HL-60/S4 (cell line): Measurements from ENCODE around the gene GLIPR1L1.

Source experiments
- in situ Hi-C: fragments of 300-500 bp; cut with MboI; formaldehyde crosslinking; loops from 2 replicates; pipeline ENCODE4 v1.14.3; 2022; ENCODE audit warnings: low sequenced_read_pairs

Gene GLIPR1L1

GRCh38 chr12:75346215-75346614, 11.7 kb downstream of the GLIPR1L1 start:
- in situ Hi-C loops: loop anchor here (25.0 kb wide), 1 partner anchor 691 kb away; the partner anchor contains the start of gene PHLDA1

- in situ Hi-C loops: loop anchor here (25.0 kb wide), 1 partner anchor 687 kb away; the partner anchor contains the start of gene PHLDA1
These were observed 15.5 kb downstream of the GLIPR1L1 start for GRCh38 chr12:75349946-75350345.

DNA sequence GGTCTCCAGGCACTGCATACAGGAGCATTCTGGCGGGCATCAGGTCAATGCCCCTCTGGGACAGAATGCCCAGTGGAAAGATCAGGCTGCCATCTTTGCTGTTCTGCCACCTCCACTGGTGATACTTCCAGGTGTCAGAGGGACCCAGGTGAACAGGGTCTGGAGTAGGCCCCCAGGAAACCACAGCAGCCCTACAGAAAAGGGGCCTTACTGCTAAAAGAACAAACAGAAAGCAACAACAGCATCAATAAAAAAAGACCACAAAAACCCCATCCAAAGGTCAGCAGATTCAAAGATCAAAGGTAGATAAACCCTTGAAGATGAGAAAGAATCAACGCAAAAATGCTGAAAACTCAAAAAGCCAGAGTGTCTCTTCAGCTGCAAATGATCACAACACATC, 15.9 kb downstream of the GLIPR1L1 start:
- in situ Hi-C loops: no loop called here

DNA sequence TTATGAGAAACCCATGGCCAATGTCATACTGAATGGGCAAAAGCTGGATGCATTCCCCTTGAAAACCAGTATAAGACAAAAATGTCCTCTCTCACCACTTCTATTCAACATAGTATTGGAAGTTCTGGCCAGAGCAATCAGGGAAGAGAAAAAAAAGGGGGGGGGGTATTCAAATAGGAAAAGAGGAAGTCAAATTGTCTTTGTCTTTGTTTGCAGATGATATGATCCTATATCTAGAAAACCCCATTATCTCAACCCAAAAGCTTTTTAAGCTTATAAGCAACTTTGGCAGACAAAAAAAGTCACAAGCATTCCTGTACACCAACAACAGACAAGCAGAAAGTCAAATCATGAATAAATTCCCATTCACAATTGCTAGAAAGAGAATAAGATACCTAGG, 19.5 kb downstream of the GLIPR1L1 start:
- in situ Hi-C loops: no loop called here

GRCh38 chr12:75360920-75361319, 26.4 kb downstream of the GLIPR1L1 start:
- in situ Hi-C loops: no loop called here

GRCh38 chr12:75361408-75361807, 26.9 kb downstream of the GLIPR1L1 start:
- in situ Hi-C loops: no loop called here

DNA sequence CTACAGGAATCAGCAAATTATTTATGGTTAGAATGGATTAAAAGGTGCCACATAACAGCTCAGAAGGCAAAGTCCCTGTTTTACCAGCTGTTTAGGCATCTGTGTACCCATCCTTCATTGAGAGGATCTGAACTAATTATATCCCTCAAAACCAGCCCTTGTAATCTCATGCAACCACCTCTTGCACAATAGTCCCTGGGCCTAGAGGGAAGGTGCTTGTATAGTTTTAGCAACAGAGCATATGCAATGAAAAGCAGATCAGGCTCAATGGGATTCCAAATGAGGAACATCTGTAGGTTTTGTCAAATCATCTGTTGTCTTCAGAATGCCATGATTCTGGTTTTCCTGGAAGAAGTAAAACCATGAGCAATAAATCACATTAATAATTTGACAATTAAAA, 30.4 kb downstream of the GLIPR1L1 start:
- in situ Hi-C loops: no loop called here

GRCh38 chr12:75366629-75367028, 32.2 kb downstream of the GLIPR1L1 start:
- in situ Hi-C loops: no loop called here

GRCh38 chr12:75374971-75375370, 40.5 kb downstream of the GLIPR1L1 start:
- in situ Hi-C loops: no loop called here

DNA sequence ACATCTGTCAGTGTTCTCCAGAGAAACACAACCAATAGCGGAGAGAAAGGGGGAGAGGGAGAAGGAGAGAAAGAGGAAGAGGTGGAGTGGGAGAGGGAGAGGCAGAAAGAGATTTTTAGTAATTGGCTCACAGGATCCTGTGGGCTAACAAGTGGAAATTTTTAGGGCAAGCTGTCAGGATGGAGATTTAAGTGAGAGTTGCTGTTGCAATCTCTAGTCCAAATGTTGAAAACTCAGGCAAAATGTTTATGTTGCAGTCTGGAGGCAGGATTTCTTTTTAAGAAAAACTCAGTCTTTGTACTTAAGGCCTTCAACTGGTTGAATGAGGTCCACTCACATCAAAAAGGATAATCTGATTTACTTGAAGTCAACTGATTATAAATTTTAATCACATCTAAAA, 43.9 kb downstream of the GLIPR1L1 start:
- in situ Hi-C loops: no loop called here

DNA sequence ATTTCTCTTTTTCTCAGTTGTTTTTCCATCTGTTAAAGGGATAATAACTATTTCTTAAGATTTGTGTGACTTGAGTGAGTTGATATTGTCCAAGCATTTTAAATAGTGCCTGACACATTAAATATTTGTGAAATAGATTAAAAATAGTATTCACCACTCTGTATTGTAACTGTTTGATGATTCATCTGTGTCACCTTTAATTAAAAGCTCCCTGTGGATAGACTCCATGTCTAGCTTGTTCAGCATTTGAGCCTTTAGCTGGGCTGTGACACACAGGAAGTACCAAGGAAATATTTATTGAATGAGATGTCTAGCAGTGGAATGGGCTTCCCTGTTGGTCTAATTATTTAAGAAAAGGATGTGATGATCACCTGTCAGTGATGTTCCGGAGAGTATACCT, 54.6 kb downstream of the GLIPR1L1 start:
- in situ Hi-C loops: no loop called here

DNA sequence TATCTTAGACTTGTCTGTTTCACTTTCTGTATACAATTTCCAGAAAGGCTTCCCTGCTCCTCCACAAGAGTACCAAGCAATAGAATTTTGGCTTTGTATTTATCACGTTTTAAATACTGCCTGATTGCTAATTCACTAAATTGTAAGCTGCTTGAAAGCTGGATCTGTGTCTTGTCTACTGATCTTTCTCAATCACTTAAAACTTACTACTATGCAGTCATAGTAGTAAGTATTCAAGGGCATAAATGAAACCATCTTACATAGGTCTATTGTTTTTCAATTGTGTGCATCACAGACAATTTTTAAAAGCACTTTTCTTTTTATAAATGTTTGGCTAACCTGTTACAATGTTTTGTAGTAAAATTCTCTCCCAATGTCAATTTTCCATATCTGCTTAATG, 55.2 kb downstream of the GLIPR1L1 start:
- in situ Hi-C loops: no loop called here

DNA sequence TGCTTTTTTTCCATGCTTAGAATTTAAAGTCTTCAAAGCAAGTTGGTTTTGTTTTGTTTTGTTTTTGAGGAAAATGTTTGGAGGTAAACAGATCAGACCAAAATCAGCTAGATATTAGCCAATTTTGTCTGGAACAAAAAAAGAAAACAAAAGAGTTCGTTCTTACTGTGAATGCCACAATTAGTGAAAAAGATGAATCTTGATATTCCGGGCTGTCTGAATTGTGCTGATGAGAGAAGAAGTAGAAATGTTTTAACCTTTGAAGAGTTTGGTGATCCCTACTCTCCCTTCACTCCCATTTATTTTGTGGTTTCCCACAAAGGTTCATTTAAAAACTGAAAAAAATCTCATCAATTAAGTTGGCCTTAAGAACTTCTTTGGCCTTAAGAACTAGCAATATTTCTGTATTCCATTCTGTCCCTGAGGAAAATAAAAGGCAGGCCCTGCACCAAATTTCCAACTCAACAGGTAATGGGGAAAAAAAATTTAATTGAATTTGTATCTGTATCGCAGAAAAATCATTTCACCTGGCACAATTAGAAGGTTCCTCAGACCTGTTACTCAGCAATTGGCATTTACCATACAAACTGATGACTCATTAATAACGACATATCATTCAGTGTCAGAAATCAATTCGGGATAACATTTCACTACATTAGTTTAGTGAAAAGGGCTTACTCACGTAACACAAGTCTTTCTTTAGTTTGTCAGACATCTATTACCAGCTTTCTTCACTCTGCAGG, 55.9 kb downstream of the GLIPR1L1 start:
- in situ Hi-C loops: no loop called here

- in situ Hi-C loops: no loop called here
These were observed 56.5 kb downstream of the GLIPR1L1 start, which contains the start of gene GLIPR1L2 for GRCh38 chr12:75390899-75391538. TSS of gene GLIPR1L2 (plus strand) at chr12:75391089. CDS start at chr12:75391117, 28 bp downstream.

GRCh38 chr12:75404231-75404630, 69.8 kb downstream of the GLIPR1L1 start:
- in situ Hi-C loops: no loop called here

DNA sequence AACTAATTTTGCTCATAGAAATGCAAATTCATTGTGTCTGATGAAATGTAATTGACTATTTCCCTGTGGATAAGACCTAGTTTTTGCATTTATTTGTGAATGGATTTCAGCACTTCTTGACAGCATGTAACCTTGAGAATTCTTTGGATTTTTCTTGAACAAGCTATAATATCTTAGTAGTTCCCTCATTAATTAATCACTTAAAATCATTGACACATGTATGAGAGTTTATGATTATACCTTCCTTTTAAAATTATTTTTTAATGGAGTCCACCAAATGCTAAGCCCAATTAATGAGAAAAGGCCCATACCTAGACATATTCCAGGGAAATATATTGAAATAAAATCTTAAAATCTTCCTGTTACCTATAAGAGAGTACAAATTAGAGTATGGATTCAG, 73.2 kb downstream of the GLIPR1L1 start:
- in situ Hi-C loops: no loop called here

GRCh38 chr12:75409830-75410229, 75.4 kb downstream of the GLIPR1L1 start:
- in situ Hi-C loops: no loop called here

- in situ Hi-C loops: no loop called here
These were observed 80.2 kb downstream of the GLIPR1L1 start for GRCh38 chr12:75414671-75415070.

- in situ Hi-C loops: no loop called here
These were observed 85.4 kb downstream of the GLIPR1L1 start for GRCh38 chr12:75419841-75420240.
